Pulmonary artery endothelial cell (primary cell): Measurements from ENCODE around the gene ZNF775. TPM values are rescaled to one million over a fixed set of nuclear protein-coding genes. Genes with fewer than 3 reads are reported as not detected.

ENCODE experiments used
- DNase-seq: peaks from one replicate; pipeline ENCODE4 v3.0.0-alpha.2; 2011; ENCODE audit warnings: low read depth, low spot score
- total RNA-seq: library from RNA; depleted of rRNA; stranded (reverse); fragments of >200 nt; gene quantifications from 2 replicates; pipeline ENCODE4 v1.2.3, GENCODE V29; 2014

The ZNF775 gene
- total RNA-seq, 1 donor from 2014 or later, result 9.2 TPM

DNA sequence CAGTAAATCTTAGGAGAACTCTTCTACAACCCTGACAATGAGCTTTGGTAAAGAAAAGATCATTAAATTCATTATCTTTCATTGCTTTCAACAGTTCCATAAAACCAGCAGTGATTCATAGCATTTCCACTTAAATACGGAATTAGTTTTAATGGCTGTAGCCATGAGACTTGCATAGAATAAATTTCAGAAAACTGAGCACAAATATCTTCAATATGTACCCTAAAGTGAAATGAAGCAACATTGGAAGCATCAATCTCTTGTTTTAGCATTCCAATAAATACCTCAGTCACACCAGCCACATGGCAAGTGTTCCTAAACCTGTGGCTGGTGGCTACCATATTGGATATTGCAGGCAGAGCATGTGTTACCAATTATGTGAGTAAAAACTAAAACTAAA lies 34.1 kb upstream of the ZNF775 start:
- no peak for DNase-seq

- DNase-seq, result no peak
Measured at GRCh38 chr7:150346922-150347321, 32.2 kb upstream of the ZNF775 start.

- no peak for DNase-seq
Measured at GRCh38 chr7:150351587-150352194, 27.4 kb upstream of the ZNF775 start.

DNA sequence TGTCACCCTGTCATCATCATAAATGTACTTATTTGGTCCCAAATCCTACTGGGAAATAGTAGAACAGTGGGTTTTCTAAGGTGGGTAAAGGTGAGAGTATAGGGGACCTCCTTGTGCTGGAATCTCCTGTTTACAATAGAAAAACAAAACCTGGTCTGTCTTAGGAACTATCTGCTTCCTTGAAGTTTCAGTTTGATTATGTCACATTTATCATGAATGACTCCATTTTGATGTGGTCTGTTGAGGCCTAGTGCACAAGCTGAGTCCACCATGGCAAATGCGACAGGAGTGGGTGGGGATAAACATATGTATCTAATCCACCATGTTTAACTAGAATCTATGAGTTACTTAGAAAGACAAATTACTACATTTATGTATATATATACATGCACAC lies 23.5 kb upstream of the ZNF775 start:
- DNase-seq, result no peak

DNA sequence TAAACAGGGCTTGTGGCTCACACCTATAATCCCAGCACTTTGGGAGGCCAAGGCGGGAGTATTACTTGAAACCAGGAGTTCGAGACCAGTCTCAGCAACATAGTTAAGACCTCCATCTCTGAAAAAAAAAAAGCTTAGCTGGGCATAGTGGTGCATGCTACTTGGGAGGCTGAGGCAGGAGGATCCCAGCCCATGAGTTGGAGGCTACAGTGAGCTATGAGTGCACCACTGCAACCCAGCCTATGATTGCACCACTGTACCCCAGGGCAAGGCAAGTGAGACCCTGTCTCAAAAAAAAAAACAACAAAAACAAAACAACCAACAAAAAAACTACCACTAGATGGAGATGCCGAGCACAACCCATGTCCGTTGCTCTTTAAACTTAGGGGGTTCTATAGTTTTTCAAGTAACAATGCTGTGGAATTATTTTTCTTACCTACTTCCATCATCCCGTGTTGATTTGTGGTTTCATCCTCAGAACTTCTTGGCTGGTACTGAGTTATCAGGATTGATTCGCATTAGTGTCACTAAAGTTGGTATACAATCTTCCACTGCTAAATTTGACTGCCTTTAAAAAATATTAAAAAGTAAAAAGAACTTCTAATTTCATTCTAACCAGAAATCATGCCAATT lies 22.7 kb upstream of the ZNF775 start:
- no peak for DNase-seq

GRCh38 chr7:150357270-150357669 lies 21.9 kb upstream of the ZNF775 start:
- no peak for DNase-seq

DNA sequence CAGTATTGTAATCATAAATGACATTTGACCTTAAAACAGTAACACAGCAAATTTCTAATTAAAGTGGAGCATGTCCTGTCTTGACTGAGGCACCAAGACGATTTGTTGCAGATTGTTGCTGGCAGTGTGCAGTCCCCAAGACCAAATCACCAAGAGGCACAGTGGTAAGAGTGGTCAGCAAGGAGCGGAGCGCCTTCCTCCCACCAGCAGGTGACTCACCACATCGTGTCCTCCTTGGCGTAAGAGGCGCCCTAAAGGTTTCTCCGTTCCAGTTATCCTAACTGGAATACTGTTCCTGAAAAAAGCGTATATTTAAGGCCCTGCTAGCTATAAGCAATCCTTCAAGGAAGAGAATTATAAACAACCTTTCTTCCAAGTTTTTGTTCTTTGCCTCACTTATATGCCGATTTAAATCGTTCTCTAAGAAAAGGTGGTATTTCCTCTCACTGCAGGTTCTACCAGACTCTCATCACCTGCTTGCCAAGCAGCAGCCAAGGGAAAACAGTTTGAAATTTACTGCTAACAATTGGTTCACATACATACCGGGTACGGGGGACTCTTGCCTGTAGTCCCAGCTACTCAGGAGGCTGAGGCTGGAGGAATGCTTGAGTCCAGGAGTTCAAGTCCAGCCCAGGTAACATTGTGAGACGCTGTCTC lies 21.2 kb upstream of the ZNF775 start:
- DNase-seq, result no peak

DNA sequence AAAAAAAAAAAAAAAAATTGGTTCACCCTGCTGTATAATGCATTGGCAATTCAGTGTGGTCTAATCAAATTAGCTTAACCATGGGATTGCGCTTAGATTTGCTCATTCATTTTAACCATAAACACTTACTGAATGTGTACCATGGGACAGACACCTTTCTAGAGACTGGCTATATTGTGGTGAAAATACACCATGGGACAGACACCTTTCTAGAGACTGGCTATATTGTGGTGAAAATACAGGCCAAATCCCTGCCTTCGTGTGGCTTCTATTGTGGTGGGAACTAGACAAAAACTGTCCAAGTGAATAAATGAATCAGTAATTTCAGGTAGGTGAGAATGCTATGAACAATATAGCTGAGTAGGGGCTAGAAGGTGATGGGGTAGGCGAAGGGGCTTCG lies 20.7 kb upstream of the ZNF775 start:
- DNase-seq, result no peak

DNA sequence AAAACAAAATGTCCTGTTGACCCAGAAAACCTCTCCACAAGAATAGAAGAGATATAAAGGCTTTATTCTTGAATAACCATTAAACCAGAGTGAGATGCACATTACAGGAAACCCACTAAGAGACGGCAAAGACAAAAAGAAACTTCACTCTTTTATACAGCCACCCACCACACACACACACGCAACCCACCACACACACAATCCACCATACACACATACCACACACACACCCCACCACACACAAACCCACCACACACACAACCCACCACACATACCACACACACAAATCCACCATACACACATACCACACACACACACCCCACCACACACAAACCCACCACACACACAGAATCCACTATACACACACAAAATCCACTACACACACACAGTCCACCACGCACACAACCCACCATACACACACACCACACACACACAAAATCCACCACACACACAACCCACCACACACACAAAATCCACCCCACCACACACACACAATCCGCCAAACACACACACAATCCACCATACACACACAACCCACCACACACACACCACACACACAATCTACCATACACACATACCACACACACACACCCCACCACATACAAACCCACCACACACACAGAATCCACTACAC lies 20.0 kb upstream of the ZNF775 start:
- DNase-seq, result no peak

- no peak for DNase-seq
Measured at GRCh38 chr7:150359622-150360362, 19.3 kb upstream of the ZNF775 start.

DNA sequence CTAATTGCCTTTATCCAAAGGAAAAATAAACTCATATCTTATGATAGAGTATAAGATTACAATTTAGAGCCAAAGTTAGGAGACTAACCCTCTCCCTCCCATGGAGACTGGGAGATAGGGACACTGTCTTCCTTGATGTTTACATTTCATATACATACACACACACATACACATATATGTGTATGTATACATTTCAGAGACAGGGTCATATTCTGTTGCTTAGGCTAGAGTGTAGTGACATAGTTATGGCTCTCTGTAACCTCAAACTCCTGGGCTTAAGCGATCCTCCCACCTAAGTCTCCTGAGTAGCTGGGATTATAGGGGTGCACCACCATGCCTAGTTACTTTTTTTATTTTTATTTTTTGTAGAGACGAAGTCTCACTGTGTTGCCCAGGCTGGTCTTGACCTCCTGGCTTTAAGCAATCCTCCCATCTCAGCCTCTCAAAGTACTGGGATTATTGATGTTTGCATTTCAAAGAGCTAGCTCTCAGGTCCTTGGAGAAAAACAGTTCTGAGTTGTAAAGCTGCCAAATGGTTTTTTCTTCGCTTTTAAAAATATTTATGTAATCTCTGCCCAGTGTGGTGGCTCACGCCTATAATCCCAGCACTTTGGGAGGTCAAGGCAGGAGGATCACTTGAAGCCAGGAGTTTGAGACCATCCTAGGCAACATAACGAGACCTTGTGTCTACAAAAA lies 18.6 kb upstream of the ZNF775 start:
- no peak for DNase-seq

DNA sequence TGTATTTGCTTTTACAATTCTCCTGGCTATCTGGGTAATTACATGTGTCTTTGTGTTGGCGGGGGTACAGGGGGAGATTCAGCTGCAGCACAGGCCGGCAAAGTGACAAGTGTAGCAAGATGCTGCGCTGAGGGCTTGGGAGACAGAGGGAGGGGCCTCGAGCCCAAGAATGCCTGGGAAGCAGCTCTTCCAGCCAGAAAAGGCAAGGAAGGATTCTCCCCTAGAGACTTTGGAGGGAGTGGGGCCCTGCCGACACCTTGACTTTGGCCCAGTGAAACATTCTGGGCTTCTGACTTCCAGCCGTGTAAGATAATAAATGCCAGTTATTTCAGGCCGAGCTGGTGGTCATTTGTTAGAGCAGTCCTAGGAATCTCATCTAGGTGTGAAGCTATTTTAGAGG lies 17.7 kb upstream of the ZNF775 start:
- DNase-seq, result no peak

DNA sequence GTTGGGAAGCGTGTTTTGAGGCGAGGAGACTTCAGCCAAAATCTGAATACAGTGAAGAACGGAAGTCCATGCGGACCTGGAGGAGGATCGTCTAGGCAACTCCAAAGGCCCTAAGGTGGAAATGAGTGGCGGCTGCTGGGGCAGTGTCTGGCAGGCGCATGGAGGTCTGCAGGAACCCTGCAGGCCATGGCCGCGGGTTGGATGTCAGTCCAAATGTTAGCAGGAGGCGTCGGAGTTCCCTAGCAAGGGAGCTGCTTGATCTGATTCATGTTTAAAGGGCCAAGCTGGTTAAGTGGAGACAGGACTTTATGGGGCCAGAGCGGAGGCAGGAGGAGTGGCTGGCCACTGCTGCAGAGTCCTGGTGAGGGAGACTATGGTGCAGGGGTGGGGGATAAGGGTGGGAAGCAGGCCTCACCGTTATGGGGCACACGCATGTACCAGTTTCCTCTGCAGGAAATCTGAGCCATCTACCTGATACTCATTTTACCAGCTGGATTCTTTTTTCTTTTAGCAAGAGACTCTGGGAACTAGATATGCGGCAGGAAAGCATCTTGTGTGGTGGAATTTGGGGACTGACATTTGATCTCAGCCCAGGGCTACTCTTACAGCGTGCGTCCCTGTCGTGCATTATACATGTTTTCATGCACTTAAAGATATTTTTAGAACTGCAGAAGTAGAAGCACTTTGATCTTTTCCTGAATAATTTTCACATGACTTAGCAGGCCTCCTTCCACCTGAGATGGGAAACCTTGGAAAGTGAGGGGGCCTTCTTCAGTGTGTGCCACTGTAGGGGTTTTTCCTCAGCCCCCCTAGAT lies 17.1 kb upstream of the ZNF775 start:
- DNase-seq, result no peak

DNA sequence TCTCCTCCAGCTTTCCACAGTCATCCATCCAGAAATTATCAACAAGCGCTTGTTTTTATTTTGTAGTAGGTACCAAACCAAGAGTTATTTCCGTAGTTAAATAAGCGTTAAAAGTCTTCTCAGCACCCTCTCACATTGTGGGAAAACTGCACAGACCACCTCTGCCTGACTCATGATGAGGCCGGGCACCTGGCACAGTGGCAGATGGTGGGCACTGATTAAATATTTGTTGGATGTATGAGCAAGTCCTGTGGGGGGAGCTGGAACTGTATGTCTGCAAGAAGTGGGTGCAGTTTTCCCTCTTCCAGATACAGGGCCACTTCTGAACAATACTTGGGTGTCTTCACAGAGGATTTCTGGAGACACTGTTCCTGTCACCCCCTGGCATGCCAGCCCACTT lies 15.8 kb upstream of the ZNF775 start:
- no peak for DNase-seq

DNA sequence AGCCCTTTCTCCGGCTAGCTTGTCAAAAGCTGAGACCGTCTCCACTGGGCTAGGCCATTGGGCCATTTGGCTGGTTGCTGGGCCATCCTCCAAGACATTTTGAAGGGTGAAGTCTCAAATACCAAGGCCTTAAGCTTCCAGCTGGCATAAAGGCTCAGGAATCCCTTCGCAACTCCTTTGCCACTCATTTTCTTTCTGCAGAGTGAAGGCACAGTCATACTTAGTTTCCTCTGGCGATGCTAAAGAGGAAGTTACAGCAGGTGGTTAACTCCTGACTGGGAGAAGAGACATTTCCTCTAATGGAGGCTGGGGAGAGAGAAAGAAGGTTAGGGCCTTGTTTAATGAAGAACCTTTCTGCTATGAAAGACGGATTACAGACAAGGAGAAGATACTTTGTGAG lies 15.3 kb upstream of the ZNF775 start:
- DNase-seq, result no peak

- DNase-seq, result no peak
Measured at GRCh38 chr7:150365194-150365593, 13.9 kb upstream of the ZNF775 start.

- DNase-seq, result no peak
Measured at GRCh38 chr7:150365673-150366398, 13.3 kb upstream of the ZNF775 start.

DNA sequence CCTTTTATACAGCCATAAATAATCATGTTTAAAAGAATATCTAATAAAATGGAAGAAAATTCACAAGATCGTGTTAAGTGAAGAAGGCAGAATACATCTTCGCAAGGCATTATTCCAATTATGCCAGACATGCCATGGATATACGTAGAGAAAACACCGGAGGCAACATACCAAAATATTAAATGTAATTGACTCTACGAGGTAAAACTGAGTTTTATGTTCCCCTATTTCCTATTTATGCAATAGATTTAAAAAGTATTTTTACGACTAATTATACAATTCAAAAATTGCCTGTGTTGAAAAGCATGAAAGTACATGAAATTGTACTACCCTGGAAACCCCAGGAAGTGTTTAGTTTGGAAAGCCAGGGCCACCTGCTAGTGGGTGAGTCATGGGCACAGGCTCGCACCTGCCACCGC lies 11.4 kb upstream of the ZNF775 start:
- DNase-seq, result no peak

- peak; percentile 71 for DNase-seq
Measured at GRCh38 chr7:150368096-150368883, 10.8 kb upstream of the ZNF775 start, which contains the start of gene REPIN1. REPIN1 (plus strand) TSS chr7:150368822; CDS start chr7:150369712, 890 bp downstream.
